Ramos (cell line): ENCODE measurements around the gene SLC6A18.

ENCODE experiments used
- in situ Hi-C: fragments of 300-500 bp; cut with MboI; formaldehyde crosslinking; loops from one replicate; pipeline ENCODE4 v1.14.3; 2022; ENCODE audit warnings: low sequenced_read_pairs; ENCODE audit not compliant: unreplicated experiment

The SLC6A18 gene

GRCh38 chr5:1186351-1187233, 38.6 kb upstream of the SLC6A18 start:
- in situ Hi-C loops, result no loop called here

GRCh38 chr5:1187234-1187949, 37.8 kb upstream of the SLC6A18 start:
- in situ Hi-C loops, result no loop called here

DNA sequence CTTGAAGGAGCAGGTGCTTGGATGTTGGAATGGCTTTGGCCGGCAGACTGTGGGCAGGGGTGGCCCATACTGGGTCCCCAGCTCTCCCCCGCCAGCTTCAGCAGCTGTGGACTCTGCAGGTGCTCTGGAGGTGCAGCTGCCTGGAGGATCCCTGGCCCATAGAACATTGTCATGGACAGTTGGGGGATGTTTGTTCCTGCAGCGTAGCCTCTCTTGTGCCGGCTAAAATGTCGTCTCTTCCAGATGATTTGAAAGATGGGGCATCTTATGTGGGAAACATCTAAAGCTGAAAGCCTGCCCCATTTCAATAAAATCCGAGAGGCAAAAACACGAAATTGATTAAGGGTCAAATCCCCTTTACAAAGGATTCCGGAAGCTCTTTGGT, 37.2 kb upstream of the SLC6A18 start:
- in situ Hi-C loops, result no loop called here

- in situ Hi-C loops, result no loop called here
These were observed 36.7 kb upstream of the SLC6A18 start for GRCh38 chr5:1188464-1188863.

DNA sequence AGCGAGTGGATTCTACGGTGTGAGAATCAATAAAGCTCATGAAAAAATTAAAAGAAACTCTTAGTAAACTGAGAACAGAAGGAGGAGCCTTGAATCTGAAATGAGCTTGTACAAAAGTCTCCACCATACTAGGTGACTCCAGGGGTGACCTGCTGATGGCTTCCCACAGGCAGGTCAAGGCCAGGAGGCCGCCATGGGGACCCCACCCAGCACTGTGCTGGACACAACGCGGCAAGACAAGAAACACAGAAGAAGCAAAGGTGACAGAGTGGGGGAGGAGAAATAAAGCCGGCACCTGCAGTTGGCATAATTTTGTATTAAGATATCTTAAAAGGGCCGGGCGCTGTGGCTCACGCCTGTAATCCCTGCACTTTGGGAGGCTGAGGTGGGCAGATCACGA, 35.9 kb upstream of the SLC6A18 start:
- in situ Hi-C loops, result no loop called here

GRCh38 chr5:1190278-1190677, 34.9 kb upstream of the SLC6A18 start:
- in situ Hi-C loops, result no loop called here

DNA sequence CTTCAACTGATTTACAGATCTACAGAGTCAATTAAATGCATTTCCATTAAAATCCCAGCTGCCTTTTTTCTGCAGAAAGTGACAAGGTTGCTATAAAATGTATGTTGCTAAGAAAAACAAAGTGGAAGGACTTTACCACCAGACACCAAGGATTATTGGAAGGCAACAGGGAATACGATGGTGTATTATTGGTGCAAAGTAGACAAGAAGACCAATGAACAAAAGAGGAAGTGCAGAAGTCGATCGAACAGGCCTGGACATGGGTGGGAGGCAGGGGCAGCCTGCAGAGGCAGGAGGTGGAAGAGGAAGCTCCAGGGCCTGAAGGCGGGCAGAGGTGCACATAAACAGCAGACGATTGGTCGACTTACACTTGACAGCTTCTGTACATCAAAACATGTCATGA, 34.3 kb upstream of the SLC6A18 start:
- in situ Hi-C loops, result no loop called here

DNA sequence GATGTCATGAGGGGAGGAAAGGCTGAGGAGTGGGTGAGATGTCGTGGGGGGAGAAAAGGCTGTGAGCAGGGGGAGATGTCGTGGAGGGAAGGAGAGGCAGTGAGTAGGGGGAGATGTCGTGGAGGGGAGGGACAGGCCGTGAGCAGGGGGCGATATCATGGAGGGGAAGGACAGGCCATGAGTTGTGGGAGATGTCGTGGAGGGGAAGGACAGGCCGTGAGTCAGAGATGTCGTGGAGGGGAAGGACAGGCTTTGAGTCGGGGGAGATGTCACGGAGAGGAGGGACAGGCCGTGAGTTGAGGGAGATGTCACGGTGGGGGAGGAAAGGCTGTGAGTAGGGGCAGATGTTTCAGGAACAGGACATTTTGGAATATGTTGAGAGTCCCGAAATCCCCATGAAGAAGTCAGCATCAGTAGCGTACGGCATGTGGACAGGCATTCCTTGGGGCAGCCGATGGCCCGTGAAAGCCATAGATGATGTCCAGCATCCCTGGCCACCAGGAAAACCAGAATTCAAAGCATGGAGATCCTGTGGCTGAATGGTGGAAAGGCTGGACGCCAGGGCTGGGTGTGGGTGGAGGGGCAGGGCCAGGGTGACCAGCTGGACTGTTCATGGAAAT, 32.1 kb upstream of the SLC6A18 start:
- in situ Hi-C loops, result no loop called here

GRCh38 chr5:1193591-1193985, 31.6 kb upstream of the SLC6A18 start:
- in situ Hi-C loops, result no loop called here

GRCh38 chr5:1194378-1194777, 30.8 kb upstream of the SLC6A18 start:
- in situ Hi-C loops, result no loop called here

DNA sequence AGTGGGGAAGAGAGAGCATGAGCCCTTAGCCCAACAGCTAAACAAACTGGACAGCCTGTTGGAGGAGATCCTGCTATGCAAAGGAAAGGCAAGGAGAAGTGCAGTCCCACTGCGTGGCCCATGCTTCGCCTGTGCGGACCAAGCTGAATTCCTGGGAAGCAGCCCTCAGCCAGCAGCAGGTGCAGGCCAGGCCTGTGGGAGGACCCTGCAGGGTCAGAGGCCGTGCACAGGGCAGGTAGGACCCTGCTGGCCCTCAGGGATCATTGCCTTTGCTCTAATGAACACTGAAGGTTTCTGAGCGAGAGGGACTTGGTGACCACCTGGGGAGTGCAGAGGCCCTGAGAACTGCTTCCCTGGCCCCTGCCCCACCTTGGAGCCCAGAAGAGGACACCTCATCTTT, 29.7 kb upstream of the SLC6A18 start:
- in situ Hi-C loops, result no loop called here

GRCh38 chr5:1195916-1196315, 29.3 kb upstream of the SLC6A18 start:
- in situ Hi-C loops, result no loop called here

DNA sequence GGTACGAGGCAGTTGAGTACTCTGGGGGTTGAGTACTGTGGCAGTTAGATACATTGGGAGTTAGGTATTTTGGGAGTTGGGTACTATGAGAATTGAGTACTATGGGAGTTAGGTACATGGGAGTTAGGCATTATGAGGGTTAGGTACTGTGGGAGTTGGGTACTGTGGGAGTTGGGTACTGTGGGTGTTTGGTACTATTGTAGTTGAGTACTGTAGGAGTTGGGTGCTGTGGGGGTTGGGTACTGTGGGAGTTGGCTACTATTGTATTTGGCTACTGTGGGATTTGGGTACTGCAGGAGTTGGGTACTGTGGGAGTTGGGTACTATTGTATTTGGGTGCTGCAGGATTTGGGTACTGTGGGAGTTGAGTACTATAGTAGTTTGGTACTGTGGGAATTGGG, 28.6 kb upstream of the SLC6A18 start:
- in situ Hi-C loops, result no loop called here

GRCh38 chr5:1197876-1198666, 27.1 kb upstream of the SLC6A18 start:
- in situ Hi-C loops, result no loop called here

- in situ Hi-C loops, result no loop called here
These were observed 25.9 kb upstream of the SLC6A18 start for GRCh38 chr5:1199340-1199648.

GRCh38 chr5:1199649-1200494, 25.3 kb upstream of the SLC6A18 start:
- in situ Hi-C loops, result no loop called here

- in situ Hi-C loops, result no loop called here
These were observed 24.5 kb upstream of the SLC6A18 start for GRCh38 chr5:1200495-1201326.

DNA sequence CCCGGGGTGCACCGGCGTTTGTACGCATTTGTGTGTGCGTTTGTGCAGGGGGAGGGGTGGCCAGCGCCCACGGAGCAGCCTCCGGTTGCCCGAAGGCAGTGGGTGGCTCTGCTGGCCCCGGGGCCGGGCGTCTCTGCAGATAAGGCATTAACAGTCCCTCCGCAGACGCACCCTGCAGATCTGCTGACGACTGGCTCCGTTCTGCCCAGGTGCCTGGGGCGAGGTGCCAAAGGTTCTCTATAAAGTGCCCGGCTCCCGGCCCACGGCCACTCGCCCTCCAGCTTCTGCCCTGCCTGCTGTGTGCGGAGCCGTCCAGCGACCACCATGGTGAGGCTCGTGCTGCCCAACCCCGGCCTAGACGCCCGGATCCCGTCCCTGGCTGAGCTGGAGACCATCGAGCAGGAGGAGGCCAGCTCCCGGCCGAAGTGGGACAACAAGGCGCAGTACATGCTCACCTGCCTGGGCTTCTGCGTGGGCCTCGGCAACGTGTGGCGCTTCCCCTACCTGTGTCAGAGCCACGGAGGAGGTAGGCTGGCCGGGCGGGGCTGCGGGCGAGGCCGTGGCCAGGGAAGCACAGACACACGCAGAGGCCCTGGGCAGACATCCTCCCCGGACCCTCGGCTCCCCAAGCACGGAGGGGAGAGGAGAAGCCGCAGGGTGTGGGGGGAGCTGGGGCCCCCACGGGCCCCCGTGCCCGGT, 23.7 kb upstream of the SLC6A18 start, which contains the start of gene SLC6A19:
Gene SLC6A19 (plus strand): TSS at position 269 of the 699 bp plus-strand sequence. CDS start 56 bp downstream, at position 325.
- in situ Hi-C loops, result no loop called here
